ENCODE measurements around the gene SEPTIN3.

DNA sequence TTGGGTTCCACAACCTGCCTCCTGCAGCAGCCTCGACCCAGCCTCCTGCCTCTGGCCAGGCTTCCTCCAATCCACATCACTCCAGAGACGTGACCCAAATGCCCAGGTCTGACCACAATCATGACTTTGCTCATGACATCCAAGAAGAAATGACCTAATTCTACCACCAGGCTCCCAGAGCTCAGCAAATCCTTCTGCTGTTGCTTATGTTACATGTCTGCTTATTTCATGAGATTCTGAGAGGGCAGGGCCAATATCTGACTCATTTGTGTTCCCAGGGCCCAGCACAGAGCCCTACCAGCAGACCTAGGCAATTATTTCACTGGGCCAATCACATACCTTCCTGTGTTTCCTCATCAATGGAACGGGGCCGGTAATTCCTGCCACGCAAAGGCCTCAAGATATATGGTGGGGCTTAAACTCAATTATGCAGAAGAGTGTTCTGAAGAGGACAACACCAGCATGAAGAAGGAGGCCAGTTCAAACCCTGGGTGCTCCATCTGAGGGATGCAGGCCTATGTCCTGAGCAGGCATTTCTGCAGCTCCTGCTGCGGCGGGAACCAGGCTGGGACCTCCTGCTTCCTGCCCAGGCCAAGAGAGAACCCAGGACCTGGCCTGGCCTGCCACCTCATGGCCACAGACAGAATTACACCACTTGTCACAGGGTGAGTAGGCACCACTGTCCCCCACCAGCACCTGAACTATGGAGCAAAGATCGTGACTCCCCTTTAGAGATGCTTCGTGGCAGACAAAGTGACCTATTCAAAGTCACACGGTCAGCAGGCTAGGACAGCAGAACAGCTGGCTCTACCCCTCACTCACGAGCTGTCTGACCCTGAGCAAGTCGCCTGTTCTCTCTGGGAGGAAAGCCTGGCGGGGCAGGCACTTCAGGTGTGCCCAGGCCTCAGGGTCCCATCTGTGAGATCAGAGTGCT lies 28.1 kb upstream of the SEPTIN3 start:
- TF ChIP-seq, protein P1, sequence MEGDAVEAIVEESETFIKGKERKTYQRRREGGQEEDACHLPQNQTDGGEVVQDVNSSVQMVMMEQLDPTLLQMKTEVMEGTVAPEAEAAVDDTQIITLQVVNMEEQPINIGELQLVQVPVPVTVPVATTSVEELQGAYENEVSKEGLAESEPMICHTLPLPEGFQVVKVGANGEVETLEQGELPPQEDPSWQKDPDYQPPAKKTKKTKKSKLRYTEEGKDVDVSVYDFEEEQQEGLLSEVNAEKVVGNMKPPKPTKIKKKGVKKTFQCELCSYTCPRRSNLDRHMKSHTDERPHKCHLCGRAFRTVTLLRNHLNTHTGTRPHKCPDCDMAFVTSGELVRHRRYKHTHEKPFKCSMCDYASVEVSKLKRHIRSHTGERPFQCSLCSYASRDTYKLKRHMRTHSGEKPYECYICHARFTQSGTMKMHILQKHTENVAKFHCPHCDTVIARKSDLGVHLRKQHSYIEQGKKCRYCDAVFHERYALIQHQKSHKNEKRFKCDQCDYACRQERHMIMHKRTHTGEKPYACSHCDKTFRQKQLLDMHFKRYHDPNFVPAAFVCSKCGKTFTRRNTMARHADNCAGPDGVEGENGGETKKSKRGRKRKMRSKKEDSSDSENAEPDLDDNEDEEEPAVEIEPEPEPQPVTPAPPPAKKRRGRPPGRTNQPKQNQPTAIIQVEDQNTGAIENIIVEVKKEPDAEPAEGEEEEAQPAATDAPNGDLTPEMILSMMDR (IDR thresholded peaks at IDR 0.05) = peak; percentile 78 to 98 (median 92)
- TF ChIP-seq POLR2A (IDR thresholded peaks at IDR 0.05) = no peak
